ENCODE data around the gene TEX51.

GRCh38 chr2:126885751-126886210 lies 12.9 kb upstream of the TEX51 start:
- TF ChIP-seq EP300 (IDR thresholded peaks at IDR 0.05) = no peak
- no peak for TF ChIP-seq CTCF (IDR thresholded peaks at IDR 0.05)
- no peak for TF ChIP-seq POLR2A (IDR thresholded peaks at IDR 0.05)
- no peak for TF ChIP-seq POLR2AphosphoS5 (IDR thresholded peaks at IDR 0.05)

All from upper lobe of left lung (tissue), 4 donors.